Measurements from ENCODE around the gene IER5. TPM values are rescaled to one million over a fixed set of nuclear protein-coding genes. Genes with fewer than 3 reads are reported as not detected.
"Not testable (repeated sequence)": the region's sequence is repeated elsewhere in the genome, so short reads cannot be mapped to it uniquely, and the experiment has no call there.

Gene IER5
- total RNA-seq, 1 experiment from 2014 or later = 17.8 TPM

DNA sequence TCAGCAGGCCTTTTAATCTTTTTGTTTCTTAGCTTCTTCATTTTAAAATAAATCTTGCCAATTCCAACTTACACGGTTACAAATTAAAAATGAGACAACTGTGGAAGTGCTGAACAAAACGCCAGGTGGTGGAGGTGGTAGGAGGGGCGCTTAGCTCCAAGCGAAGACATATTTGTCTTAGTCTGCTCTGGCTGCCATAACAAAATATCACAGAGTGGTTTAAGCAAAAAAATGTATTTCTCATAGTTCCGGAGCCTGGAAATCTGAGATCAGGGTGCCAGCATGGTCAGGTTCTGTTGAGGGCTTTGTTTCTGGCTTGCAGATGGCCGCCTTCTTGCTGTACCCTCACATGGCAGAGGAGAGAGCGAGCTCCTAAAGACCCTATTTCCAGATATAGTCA is 14.9 kb downstream of the IER5 start:
- no peak overlapping the region for H3K4me3 ChIP-seq
- no peaks in the 10 kb centered on the region for H3K27me3 ChIP-seq
- no peak for DNase-seq
- no peaks in the 10 kb centered on the region for H3K9me3 ChIP-seq
- no peaks in the 10 kb centered on the region for H3K36me3 ChIP-seq

DNA sequence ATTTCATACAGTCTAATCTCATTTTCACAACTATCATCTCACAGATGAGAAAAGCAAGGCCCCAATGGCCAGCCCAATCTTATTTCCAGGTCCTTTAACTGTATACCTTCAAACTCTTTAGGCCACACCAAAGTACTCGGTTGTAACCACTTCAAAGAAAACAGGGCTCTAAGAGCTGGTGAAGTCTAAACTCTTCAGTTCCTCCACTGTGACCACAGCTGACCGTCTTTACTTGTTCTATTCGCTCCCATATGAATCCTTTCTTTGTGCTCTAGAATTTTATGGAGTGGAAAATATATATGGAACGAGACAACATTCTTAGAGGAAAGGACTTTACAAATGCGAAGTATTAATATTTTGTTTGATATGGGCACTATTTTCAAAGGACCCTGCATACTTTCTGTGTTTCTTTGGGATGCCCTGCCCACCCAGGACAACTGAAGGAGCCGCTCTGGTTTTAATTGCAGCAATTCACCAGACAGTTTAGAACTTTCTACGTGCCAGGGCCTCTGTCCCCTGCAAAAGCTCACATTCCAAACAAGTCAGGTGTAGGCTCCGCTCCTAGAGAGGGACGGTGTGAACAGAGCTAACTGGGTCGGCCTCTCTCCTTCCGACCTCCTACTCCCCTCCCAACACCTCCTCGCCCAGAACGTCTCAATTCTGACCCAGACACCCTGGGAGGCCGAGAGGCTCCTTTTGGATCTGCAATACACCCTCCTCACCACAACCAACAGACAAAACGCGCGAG is 15.7 kb downstream of the IER5 start:
- Histone ChIP-seq H3K36me3 (no peaks in the 10 kb centered on the region), H3K4me3 (peak overlapping the region; percentile 86), H3K9me3 (no peaks in the 10 kb centered on the region), H3K27me3 (no peaks in the 10 kb centered on the region)
- DNase-seq = no peak

DNA sequence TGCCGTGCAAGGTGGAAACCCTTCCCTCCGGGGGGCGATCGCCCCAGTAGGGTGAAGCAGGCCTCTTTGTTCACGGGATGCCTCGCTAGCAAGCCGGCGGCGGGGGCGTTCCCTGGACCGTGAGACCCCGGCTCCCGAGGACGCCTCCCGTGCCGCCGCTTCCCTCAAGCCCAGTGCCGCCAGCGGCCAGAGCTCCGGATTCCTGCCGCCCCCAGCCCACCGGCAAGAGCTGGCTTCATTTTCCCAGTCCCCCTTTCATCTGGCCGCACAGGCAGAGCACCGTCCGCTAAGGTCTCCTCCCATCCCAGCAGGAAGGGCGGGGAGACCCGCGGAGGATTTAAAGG is 16.3 kb downstream of the IER5 start:
- Histone ChIP-seq H3K9me3 (no peaks in the 10 kb centered on the region), H3K36me3 (no peaks in the 10 kb centered on the region), H3K27me3 (no peaks in the 10 kb centered on the region), H3K4me3 (peak overlapping the region; percentile 86)
- DNase-seq = peak; percentile 60

DNA sequence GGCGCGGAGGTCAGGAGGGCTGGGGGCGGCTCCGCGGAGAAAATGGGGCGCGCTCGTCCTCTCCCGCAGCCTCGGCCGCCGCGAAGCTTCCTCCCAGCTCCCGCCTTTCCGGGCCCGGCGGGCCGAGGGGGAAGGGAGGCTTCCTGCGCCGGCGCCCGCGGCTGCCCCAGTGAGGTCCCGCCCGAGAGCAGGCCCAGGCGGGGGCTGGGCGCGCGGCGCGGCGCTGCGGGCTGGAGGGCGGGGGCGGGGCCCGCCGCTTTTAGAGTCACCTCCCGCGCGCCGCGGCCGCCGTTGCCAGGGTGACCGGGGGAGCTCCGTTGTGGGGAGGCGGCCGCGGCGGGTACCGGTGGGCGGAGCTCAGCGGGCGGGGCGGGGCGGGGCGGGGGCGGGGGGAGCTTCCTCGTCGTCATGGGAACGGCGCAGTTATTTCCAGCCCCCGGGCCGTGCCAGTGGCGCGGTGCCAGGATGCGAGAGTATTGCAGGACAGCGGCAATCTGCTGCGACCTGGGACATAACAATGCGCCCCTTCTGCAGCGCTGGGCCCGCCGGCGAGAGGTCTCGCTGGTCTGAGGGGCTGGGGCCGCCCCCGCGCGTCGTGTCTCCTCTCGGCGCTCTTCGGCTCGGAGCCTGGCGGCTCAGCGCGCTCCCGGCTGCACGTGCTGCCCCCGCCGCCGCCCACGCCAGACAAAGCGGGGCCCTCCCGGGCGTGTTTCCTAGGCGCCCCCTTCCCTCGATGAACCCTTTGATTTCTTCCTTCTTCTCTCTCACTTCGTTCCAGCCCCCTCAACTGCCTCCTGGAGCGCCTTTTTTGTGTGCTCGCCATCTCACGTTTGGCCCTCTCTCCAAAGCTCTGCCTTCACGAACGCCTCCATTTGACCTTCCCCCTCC is 16.9 kb downstream of the IER5 start:
- Histone ChIP-seq H3K9me3 (no peaks in the 10 kb centered on the region), H3K36me3 (no peaks in the 10 kb centered on the region), H3K27me3 (no peaks in the 10 kb centered on the region), H3K4me3 (peak overlapping the region; percentile 86)
- peak; percentile 96 for DNase-seq

DNA sequence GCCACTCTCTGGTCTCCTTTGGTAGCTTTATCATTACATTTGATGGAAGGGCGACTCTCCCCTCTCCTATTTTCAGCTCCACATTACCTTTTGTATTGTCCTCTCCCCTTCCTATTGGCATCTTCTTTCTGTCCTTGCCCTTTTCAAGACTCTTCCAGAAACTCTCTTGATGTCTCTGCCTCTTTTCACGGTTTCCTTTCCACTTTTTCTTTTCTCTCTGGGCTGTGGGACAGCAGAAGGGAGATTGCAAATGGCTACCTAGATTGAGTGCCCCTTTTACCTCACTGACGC is 17.5 kb downstream of the IER5 start:
- no peaks in the 10 kb centered on the region for H3K36me3 ChIP-seq
- peak overlapping the region; percentile 40; the same call in 1 of the 2 replicates for H3K4me3 ChIP-seq

DNA sequence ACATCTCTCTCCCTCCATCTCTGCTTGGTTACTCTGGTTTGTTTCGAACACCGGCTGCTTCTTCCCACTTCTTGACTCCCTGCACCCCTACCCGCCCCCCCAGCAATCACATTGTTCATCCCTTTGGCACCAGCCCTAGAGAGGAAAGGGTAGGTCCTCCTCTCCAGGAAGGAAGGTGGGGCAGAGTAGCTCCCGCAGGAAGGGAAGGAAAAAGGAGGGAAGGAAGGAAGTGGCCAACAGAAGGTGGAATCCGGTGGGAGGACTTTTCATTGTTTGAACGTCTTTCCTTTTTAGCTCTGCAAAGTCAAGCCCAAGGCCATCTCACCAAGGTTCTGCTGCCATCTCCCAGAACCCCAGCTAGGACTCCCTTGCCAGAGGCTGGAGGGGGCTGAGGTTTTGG is 18.0 kb downstream of the IER5 start:
- H3K36me3 ChIP-seq = no peaks in the 10 kb centered on the region
- H3K4me3 ChIP-seq = no peak overlapping the region
- DNase-seq = no peak
- H3K9me3 ChIP-seq = no peaks in the 10 kb centered on the region
- H3K27me3 ChIP-seq = no peaks in the 10 kb centered on the region

More for the DNA sequence above, 17.5 kb downstream of the IER5 start:
- Histone ChIP-seq H3K27me3 (no peaks in the 10 kb centered on the region), H3K9me3 (no peaks in the 10 kb centered on the region)
- DNase-seq = no peak

DNA sequence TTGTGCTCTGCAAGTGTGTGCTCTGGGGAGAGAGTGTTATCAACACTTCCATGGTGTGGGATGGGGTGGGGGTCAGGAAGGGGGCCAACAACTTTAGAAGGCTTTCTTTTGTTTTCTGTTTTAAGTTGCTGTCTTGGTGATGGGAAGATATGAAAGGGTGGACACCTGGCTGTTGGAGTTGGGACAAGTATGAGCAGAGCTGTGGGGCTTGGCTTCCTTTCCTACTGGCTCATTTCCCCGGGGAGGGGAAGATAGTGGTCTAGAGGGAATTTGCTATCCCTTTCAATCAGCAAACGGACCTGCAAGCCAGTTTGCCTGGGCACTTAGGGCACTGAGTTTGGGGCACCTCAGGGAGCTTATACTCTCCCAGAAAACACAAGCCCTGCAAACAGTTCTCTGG is 19.2 kb downstream of the IER5 start:
- no peak overlapping the region for H3K4me3 ChIP-seq
- H3K36me3 ChIP-seq = no peaks in the 10 kb centered on the region
- no peaks in the 10 kb centered on the region for H3K9me3 ChIP-seq
- DNase-seq = no peak
- H3K27me3 ChIP-seq = no peaks in the 10 kb centered on the region

DNA sequence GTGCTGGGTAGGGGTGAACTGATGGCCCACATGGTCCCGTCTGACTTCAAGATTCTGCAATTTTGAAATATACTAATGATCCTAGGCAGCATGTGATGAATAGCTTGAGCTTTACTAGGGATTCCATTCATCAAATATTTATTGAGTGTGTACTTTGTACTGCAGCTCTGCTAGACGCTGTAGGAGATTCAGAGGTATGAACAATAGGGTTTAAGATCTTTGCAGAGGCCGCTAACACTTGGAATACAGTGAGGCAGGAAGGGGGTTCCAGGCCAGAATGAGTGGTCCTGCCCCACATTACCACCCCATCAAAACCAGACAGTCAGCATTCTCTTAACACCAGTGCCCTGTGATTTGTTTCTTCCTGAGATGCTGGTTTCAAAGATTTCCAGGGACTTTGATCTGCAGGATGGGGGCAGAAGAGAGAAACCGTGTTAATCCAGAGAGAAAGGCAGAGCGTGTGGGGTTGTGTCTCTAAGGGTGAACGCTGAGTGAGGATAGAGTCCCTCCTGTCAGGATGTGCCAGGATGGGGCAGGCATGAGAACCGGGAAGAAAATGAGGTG is 19.9 kb downstream of the IER5 start:
- Histone ChIP-seq H3K36me3 (no peaks in the 10 kb centered on the region), H3K9me3 (no peaks in the 10 kb centered on the region), H3K4me3 (no peak overlapping the region), H3K27me3 (no peaks in the 10 kb centered on the region)
- no peak for DNase-seq

DNA sequence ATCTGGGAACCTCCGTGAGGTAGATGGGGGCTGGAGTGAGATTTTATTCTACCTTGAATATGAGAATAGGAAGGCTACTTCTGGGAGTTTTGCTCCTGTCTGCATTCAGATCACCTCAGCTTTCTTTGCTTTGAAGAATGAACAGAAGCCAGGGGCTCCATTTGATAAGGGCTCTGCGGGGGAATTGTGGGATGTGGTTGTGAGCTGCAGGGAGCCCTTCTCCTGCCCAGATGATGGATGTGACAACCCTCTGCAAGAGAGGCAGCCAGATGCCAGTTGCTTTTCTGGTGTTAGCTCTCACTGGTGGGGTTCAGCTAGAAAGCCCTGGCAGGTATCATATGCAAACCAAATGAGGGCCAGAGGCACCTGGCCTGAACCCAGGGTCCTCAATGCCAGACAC is 21.5 kb downstream of the IER5 start:
- no peak for DNase-seq
- H3K36me3 ChIP-seq = no peaks in the 10 kb centered on the region
- H3K27me3 ChIP-seq = no peaks in the 10 kb centered on the region
- H3K9me3 ChIP-seq = no peaks in the 10 kb centered on the region
- H3K4me3 ChIP-seq = no peak overlapping the region

DNA sequence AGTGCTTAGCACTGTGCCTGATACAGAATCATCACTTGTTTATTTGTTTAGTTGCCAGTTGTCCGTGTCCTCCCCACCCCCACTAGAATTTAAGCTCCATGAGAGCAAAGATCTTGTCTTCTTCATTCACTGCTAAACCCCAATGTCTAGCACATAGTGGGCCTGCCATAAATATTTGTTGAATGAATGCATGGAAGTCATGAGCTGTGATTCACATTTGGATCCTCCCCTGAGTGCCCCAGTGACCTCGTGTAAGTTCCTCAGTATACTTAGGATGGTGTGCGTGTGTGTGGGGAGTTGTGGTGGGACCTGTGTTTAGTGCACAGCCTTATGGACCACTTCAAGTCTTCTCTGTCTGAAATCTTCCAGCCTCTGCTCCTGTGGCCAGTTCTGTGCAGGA is 23.1 kb downstream of the IER5 start:
- no peaks in the 10 kb centered on the region for H3K27me3 ChIP-seq
- H3K9me3 ChIP-seq = no peaks in the 10 kb centered on the region
- DNase-seq = peak; percentile 43
- H3K36me3 ChIP-seq = no peaks in the 10 kb centered on the region
- H3K4me3 ChIP-seq = no peak overlapping the region

DNA sequence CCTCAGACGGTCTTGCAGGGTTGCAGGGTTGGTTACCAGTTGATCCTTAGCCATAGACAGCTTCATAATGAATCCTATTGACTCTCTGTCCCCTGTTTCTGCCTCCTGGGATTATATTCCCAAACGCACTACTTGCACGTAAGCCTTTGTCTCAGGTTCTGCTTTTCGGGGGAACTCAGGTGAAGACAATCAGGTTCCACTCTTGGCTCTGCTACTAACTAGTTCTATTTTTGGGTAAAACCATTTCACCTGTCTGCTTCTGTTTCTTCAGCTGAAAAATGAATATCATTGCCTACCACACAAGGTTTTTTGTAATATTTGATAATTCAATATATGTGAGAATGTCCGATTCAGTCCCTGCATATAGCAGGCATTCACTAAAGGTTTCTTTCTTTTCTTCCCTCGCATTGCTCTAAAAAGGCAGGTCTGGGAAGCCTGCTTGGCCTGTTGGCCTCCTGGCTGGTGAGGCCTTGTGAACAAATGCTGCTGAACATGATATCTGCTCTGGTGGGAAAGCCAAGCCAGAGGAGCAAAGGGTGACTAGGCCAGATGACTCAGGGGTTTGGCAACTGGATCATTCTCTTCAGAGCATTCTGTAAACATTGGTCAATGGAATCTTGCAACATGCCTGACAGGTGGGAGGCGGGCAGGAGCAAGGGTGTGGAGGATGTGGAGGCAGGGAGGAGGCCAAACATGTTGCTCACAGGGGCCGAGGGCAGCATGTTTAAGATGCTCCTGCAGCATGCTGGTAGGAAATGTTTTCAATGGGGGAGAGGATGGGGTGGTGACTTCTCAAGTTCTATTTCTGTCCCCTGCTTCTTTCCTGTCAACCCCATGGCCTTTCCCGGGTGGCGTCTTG is 23.8 kb downstream of the IER5 start:
- Histone ChIP-seq H3K36me3 (no peaks in the 10 kb centered on the region), H3K4me3 (no peak overlapping the region), H3K9me3 (no peaks in the 10 kb centered on the region), H3K27me3 (no peaks in the 10 kb centered on the region)
- DNase-seq = peak; percentile 99

DNA sequence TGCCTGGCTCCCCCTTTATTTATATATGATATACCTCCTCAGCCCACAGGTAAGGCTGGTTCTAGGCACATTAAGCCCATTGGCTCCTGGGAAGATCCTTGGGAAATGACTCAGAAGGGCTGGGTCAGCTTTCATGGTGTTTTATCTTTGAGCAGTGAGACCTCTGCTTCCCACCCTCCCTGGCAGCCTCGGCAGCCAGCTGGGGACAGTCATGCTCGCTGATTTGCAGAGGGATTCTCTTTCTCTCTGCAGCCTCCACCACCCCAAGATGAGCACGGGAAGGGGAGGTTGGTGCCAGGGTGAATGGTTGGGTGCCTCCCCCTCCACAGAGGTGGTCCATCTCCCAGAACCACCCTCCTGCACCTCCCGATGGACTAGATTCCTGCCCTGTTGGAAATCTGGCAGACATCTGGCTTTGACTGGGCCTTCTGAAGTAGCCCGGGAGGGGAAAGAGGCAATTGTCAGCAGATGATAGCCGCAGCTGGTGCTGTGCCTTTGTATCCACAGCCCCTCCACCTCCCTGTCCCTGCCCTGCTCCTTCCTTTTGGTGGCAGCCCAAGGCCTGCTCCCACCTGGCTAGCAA is 24.6 kb downstream of the IER5 start:
- no peaks in the 10 kb centered on the region for H3K9me3 ChIP-seq
- peak; percentile 75 for DNase-seq
- H3K4me3 ChIP-seq = no peak overlapping the region
- no peaks in the 10 kb centered on the region for H3K27me3 ChIP-seq
- no peaks in the 10 kb centered on the region for H3K36me3 ChIP-seq

DNA sequence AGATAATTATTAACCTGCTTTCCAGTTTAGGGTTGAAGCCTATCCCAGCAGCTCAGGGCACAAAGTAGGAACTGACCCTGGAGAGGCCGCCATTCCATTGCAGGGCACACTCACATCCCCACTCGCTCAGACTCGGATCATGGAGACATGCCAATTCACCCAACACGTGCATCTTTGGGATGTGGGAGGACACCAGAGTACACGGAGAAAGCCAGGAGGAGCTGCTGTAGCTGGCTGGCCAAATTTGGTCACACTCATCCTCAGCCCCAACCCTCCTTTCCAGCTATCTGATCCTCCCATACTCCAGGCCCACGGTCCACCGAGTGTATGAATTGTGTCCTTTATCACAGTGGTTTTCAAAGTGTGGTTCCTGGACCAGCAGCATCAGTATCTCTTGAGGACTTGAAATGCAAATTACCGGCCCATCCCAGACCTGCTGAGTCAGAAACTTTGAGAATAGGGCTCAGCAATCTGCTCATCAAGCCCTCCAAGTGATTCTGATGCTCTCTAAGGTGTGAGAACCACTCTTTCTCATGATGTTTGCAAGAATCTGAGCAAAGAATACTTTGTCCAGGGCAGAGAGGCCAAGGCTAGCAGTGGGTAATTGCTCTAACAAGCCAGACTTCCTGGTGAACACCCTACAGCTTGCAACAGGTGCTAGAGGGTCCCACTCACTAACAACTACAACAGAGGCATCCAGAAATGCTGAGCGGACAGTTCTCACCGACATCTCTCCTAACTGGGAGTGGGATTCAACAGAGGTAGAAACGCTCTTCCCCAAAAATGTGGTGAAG is 26.3 kb downstream of the IER5 start:
- no peak for DNase-seq
- Histone ChIP-seq H3K36me3 (no peaks in the 10 kb centered on the region), H3K9me3 (no peaks in the 10 kb centered on the region), H3K4me3 (no peak overlapping the region), H3K27me3 (no peaks in the 10 kb centered on the region)

DNA sequence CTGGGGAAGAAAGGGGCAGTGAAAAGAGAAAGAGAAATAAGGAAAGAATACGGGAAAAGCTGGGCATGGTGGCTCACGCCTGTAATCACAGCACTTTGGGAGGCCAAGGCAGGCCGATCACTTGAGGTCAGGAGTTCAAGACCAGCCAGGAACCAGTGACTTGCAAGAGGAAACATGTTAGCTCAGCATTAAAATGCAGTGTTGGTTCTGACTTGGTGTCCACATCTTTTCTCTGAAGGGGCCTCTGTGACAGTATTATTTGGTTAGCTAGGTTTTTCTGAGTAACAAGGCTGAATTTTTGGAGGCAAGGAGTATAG is 26.8 kb downstream of the IER5 start:
- no peaks in the 10 kb centered on the region for H3K9me3 ChIP-seq
- no peaks in the 10 kb centered on the region for H3K36me3 ChIP-seq
- no peak for DNase-seq
- H3K27me3 ChIP-seq = no peaks in the 10 kb centered on the region
- H3K4me3 ChIP-seq = no peak overlapping the region

DNA sequence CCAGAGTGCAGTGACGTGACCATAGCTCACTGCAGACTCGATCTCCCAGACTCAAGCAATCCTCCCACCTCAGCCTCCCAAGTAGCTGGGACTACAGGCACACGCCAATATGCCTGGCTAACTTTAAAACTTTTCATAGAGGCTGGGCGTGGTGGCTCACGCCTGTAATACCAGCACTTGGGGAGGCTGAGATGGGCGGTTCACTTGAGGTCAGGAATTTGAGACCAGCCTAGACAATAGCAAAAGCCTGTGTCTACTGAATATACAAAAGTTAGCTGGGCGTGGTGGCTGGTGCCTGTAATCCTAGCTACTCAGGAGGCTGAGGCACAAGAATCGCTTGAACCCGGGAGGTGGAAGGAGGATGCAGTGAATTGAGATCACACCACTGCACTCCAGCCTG is 27.5 kb downstream of the IER5 start:
- H3K9me3 ChIP-seq, H3K27me3 ChIP-seq, H3K36me3 ChIP-seq, DNase-seq, H3K4me3 ChIP-seq: not testable (repeated sequence)

DNA sequence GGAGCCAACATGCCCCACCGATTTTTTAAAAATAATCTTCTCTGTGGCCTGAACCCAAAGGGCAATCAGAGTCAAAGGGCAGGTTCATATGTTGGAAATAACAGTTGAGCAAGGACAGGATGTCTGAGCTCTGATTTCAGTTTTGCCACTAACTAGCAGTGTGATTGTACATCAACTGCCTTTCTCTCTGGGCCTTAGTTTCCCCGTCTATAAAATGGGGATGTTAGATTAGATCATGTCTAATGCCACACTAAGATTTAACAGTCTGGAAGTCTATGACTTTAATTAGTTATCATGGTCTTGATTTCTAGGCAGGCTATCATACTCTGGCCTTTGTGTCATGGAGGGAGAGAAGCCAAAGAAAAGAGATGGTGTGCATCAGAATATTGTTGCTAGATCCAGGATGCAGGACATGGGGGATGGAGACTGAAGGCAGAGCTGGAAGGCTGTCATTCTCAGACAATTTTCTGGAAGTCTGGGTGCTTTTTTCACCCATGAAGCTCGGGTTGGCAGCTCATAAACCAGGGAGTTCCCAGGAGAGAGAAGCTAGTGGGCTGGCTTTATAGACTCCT is 28.4 kb downstream of the IER5 start:
- Histone ChIP-seq H3K27me3 (no peaks in the 10 kb centered on the region), H3K36me3 (no peaks in the 10 kb centered on the region), H3K4me3 (no peak overlapping the region), H3K9me3 (no peaks in the 10 kb centered on the region)
- DNase-seq = no peak
